Ovary (tissue), 3 donors: ENCODE data around the gene TALDO1.

Experiments used
- POLR2A ChIP-seq: fragments of 450-650 bp; IDR thresholded peaks from one replicate; pipeline ENCODE4 v1.6.1; 2017; ENCODE audit warnings: antibody characterized with exemption, mild to moderate bottlenecking, moderate library complexity
- TF ChIP-seq, protein P1 (sequence below), 3 donors: fragments of 450-650 bp in 2 of 3; fragments of 200-600 bp in 1 of 3; IDR thresholded peaks; one replicate each; pipeline versions ENCODE4 v1.5.1 to v1.8.0; 2016 to 2022; ENCODE audit warnings: antibody characterized with exemption in 3 of 3, mild to moderate bottlenecking in 1 of 3
- donor health status: DM: no; HTN: no; CAD: no.

DNA sequence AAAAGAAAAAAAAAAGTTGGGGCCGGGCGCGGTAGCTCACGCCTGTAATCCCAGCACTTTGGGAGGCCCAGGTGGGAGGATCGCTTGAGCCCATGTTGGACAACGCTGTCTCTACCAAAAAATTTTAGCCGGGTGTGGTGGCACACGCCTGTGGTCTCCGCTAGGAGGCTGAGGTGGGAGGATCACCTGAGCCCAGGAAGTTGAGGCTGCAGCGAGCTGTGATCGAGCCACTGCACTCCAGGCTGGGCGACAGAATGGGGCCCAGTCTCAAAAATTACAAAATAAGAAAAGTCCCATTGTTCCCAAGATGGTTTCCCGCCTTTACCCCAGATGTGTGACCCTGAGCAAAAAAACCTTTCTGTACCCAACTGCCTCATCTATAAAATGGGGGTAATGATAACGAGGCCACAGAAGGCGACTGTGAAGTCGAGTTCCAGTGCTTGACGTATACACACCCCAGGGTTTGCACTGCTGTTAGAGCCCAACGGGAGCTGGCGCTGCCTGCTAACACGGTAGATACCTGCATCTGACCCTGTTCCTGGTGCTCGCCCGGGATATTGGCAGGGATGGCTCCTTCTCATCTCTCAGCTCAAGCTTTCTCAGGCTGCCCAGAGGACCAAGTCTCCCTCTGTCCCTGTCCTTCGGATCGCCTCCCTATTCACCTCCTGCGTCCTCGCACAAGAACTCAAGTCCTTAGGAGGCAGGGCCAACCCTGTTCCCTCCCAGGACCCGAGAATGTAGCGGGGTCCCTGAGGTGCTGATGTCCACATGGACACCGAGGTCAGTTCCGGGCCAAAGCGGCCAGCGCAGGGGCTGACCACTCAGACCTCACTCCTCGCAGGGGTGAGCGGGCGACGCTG is 61.4 kb downstream of the TALDO1 start:
- TF ChIP-seq, protein P1, sequence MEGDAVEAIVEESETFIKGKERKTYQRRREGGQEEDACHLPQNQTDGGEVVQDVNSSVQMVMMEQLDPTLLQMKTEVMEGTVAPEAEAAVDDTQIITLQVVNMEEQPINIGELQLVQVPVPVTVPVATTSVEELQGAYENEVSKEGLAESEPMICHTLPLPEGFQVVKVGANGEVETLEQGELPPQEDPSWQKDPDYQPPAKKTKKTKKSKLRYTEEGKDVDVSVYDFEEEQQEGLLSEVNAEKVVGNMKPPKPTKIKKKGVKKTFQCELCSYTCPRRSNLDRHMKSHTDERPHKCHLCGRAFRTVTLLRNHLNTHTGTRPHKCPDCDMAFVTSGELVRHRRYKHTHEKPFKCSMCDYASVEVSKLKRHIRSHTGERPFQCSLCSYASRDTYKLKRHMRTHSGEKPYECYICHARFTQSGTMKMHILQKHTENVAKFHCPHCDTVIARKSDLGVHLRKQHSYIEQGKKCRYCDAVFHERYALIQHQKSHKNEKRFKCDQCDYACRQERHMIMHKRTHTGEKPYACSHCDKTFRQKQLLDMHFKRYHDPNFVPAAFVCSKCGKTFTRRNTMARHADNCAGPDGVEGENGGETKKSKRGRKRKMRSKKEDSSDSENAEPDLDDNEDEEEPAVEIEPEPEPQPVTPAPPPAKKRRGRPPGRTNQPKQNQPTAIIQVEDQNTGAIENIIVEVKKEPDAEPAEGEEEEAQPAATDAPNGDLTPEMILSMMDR (IDR thresholded peaks at IDR 0.05): no peak
- TF ChIP-seq POLR2A: no peak
